Gastrocnemius medialis (tissue), 4 donors: ENCODE results near the gene UTRN.

Experiments
- POLR2A ChIP-seq, 2 donors: fragments of 450-650 bp; IDR thresholded peaks; one replicate each; pipeline ENCODE4 v1.6.1; 2017; ENCODE audit warnings: antibody characterized with exemption in 2 of 2, mild to moderate bottlenecking in 2 of 2, moderate library complexity in 2 of 2
- TF ChIP-seq, protein P1 (sequence below), 5 experiments: fragments of 450-650 bp in 3 of 5; fragments of 200-600 bp in 2 of 5; sonication (generic) in 2 of 5; IDR thresholded peaks in 4 of 5; conservative IDR thresholded peaks in 1 of 5; 1 replicate in 4 of 5; 2 replicates in 1 of 5; pipeline ENCODE4 v1.5.1; 2016 to 2019; ENCODE audit warnings: antibody characterized with exemption in 5 of 5, mild to moderate bottlenecking in 3 of 5, moderate library complexity in 3 of 5

DNA sequence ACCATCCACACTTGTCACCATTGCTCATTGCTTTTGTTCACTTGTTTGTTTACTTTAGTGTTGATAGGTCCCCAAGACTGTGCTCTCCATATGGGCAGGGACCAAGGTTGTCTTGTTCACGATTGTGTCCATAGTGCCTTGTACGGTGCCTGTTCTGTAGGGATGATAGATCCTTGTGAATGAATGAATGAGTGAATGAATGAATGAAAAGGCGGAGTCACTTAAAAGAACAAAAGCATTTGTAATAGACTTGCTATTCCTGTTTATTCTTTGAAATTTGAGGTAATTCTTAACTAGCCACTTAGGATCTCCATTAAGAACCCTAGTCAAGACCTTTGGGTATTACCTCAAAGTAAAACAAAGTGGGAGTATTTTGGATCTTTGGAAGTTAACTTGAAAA is 47.0 kb downstream of the UTRN start:
- no peak for TF ChIP-seq POLR2A (IDR thresholded peaks at IDR 0.05)
- TF ChIP-seq, protein P1, sequence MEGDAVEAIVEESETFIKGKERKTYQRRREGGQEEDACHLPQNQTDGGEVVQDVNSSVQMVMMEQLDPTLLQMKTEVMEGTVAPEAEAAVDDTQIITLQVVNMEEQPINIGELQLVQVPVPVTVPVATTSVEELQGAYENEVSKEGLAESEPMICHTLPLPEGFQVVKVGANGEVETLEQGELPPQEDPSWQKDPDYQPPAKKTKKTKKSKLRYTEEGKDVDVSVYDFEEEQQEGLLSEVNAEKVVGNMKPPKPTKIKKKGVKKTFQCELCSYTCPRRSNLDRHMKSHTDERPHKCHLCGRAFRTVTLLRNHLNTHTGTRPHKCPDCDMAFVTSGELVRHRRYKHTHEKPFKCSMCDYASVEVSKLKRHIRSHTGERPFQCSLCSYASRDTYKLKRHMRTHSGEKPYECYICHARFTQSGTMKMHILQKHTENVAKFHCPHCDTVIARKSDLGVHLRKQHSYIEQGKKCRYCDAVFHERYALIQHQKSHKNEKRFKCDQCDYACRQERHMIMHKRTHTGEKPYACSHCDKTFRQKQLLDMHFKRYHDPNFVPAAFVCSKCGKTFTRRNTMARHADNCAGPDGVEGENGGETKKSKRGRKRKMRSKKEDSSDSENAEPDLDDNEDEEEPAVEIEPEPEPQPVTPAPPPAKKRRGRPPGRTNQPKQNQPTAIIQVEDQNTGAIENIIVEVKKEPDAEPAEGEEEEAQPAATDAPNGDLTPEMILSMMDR (IDR thresholded peaks at IDR 0.05 in 4 of 5, conservative IDR thresholded peaks at IDR 0.05 in 1 of 5) = no peak
